ENCODE results near the gene RAB14.

The RAB14 gene

DNA sequence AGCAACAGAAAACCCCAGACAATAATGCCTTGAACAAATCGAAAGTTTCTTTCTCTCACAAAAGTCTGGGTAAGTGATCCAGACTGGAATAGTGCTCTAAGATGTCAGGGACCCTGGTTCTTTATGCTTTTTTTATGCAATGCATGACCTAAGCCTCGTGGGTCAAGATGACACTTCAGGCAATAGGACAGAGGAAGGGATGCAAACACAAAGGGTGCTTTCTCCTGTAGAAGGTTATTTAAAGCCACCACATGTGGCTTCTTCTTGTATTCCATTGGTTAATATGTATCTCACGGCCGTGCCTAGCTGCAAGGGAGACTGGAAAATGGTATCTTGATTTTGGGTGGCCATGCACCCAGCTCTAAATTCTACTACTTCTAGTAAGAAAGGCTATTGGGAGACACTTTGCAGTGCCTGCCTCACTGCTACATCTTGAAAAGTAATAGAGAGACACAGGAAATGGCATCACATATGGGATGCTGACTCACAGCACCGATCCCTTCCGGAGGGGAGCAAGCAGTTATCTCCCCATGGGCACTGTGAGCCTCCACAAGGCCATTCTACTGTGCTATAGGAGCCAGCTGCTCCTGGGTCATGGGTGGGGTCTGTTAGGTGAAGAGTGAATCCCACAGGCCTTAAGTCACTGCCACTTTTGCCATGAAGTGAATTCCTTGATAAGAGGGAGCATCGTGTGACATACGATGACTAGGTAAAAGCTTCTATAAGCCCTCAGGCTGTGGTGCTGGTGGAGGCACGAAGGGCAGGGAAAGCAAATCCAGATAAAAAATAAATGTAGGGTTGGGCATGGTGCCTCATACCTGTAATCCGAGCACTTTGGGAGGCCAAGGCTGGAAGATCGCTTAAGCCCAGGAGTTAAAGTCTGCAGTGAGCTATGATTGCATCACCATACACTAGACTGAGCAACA, 32.5 kb upstream of the RAB14 start:
- H3K4me3 ChIP-seq (ENCODE audit: low read depth, low read length): no peak overlapping the region
- H3K27me3 ChIP-seq (replicated peaks): no peaks in the 10 kb centered on the region
- peak; percentile 51 for DNase-seq
- in situ Hi-C loops (cut with HindIII; ENCODE audit: low pct_ligation_motif_present, low sequenced_read_pairs): no loop called here
- H3K36me3 ChIP-seq (replicated peaks): no peaks in the 10 kb centered on the region
- TF ChIP-seq, protein P1, sequence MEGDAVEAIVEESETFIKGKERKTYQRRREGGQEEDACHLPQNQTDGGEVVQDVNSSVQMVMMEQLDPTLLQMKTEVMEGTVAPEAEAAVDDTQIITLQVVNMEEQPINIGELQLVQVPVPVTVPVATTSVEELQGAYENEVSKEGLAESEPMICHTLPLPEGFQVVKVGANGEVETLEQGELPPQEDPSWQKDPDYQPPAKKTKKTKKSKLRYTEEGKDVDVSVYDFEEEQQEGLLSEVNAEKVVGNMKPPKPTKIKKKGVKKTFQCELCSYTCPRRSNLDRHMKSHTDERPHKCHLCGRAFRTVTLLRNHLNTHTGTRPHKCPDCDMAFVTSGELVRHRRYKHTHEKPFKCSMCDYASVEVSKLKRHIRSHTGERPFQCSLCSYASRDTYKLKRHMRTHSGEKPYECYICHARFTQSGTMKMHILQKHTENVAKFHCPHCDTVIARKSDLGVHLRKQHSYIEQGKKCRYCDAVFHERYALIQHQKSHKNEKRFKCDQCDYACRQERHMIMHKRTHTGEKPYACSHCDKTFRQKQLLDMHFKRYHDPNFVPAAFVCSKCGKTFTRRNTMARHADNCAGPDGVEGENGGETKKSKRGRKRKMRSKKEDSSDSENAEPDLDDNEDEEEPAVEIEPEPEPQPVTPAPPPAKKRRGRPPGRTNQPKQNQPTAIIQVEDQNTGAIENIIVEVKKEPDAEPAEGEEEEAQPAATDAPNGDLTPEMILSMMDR (IDR thresholded peaks at IDR 0.05; ENCODE audit: low read depth, low read length, missing control alignments): no peak
- H3K27ac ChIP-seq: peak overlapping the region; percentile 31

DNA sequence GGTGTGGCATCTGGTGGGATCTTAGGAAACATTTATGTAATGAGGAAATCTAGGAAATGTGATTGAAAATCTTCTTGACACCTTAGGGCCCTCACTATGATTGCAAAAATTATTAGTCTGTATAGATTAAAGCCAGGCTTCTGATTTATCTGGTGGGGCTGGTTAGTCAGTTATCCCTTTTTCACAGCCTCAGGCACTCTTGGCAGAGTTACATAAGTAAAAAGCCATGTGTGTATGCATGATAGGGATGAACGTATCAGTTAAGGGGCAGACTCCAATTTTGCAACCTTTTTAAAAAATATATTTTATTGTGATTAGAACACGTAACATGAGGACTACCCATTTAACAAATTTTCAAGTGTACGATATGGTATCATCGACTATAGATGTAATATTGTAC, 30.6 kb upstream of the RAB14 start:
- in situ Hi-C loops (cut with HindIII; ENCODE audit: low pct_ligation_motif_present, low sequenced_read_pairs): no loop called here
- DNase-seq: no peak
- Histone ChIP-seq H3K27ac (no peak overlapping the region), H3K4me3 (ENCODE audit: low read depth, low read length) (no peak overlapping the region), H3K36me3 (replicated peaks) (no peaks in the 10 kb centered on the region), H3K27me3 (replicated peaks) (no peaks in the 10 kb centered on the region)
- TF ChIP-seq, protein P1 (IDR thresholded peaks at IDR 0.05; ENCODE audit: low read depth, low read length, missing control alignments): no peak

DNA sequence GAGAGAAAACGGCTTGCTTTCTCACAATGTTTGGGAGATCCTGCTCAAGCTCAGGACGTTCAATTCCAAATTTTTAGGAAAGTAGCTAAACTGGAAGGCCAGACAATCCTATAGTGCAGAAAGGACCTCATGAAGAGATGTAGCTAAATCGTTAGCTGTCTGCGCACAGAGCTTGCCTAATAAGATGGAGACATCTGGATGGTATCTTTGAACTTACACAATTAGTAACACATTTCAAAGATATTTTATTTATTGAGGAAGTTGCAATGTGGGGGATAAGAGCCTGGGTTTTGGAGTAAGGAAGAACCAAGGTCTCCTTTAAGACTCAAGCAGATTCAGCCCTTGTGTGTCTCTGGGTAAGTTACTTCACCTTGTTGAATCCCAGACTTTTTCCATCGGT, 28.6 kb upstream of the RAB14 start:
- Histone ChIP-seq H3K4me3 (ENCODE audit: low read depth, low read length) (no peak overlapping the region), H3K27ac (no peak overlapping the region), H3K27me3 (replicated peaks) (no peaks in the 10 kb centered on the region), H3K36me3 (replicated peaks) (no peaks in the 10 kb centered on the region)
- in situ Hi-C loops (cut with HindIII; ENCODE audit: low pct_ligation_motif_present, low sequenced_read_pairs): no loop called here
- TF ChIP-seq, protein P1 (IDR thresholded peaks at IDR 0.05; ENCODE audit: low read depth, low read length, missing control alignments): no peak
- no peak for DNase-seq

DNA sequence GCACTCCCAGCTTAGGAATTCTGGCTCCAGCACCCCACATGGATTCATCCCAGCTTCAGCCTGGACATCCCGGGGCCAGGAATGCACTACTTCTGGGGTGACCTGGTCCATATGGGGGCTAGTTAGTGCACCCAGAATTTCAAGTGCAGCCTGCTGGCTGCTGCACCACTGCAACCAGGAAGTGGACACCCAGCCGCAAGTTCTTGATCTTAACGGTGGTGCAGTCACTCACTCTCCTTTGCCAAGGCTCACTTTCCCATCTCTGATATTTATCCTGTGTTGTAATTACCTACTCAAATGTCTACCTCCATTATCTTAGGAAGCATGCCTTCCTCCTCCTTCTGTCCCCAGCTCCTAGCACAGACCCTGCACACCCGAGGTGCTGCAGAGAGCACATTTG, 26.2 kb upstream of the RAB14 start:
- Histone ChIP-seq H3K27ac (no peak overlapping the region), H3K27me3 (replicated peaks) (no peaks in the 10 kb centered on the region), H3K36me3 (replicated peaks) (no peaks in the 10 kb centered on the region), H3K4me3 (ENCODE audit: low read depth, low read length) (no peak overlapping the region)
- in situ Hi-C loops (cut with HindIII; ENCODE audit: low pct_ligation_motif_present, low sequenced_read_pairs): no loop called here
- TF ChIP-seq, protein P1 (IDR thresholded peaks at IDR 0.05; ENCODE audit: low read depth, low read length, missing control alignments): no peak
- DNase-seq: no peak

DNA sequence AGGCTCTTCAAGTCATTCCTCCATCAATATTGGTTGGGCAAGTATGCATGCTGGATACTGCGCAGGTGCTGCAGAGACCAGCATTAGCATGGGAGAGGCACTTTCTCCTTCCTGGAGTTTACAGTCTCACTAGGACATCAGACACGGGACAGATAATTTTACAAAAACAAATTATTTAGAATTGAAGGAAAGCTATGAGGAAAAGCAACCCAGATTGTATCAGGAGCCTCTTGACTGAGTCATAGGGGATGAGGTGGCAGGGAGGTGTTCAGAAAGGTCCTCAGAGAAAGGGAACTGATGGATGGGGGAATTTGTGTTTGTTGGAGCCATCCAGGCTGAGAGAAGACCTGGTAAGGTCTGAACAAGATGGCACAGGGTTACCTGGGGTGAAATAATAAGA, 24.5 kb upstream of the RAB14 start:
- Histone ChIP-seq H3K27me3 (replicated peaks) (no peaks in the 10 kb centered on the region), H3K36me3 (replicated peaks) (no peaks in the 10 kb centered on the region), H3K27ac (no peak overlapping the region), H3K4me3 (ENCODE audit: low read depth, low read length) (no peak overlapping the region)
- peak; percentile 11 for DNase-seq
- TF ChIP-seq, protein P1 (IDR thresholded peaks at IDR 0.05; ENCODE audit: low read depth, low read length, missing control alignments): no peak
- in situ Hi-C loops (cut with HindIII; ENCODE audit: low pct_ligation_motif_present, low sequenced_read_pairs): no loop called here
